GM23248 (cell line): ENCODE measurements around the gene CRISPLD2. TPM values are rescaled to one million over a fixed set of nuclear protein-coding genes. Genes with fewer than 3 reads are reported as not detected.
"Not testable (repeated sequence)": the region's sequence is repeated elsewhere in the genome, so short reads cannot be mapped to it uniquely, and the experiment has no call there.

ENCODE experiments used
- DNase-seq: peaks from one replicate; pipeline ENCODE4 v3.0.0-alpha.2; 2015
- H2AFZ ChIP-seq: fragments of 200-600 bp; sonication (generic); 2 replicates; pipeline ENCODE4 v1.6.1; 2016; ENCODE audit warnings: antibody characterized with exemption
- H3F3A ChIP-seq: fragments of 200-600 bp; sonication (generic); 2 replicates; pipeline ENCODE4 v1.6.1; 2016; ENCODE audit warnings: mild to moderate bottlenecking, antibody characterized with exemption, mixed run types; ENCODE audit not compliant: insufficient read depth
- H3K27ac ChIP-seq: fragments of 200-600 bp; sonication (generic); 2 replicates; pipeline ENCODE4 v1.5.1; 2016; ENCODE audit warnings: mild to moderate bottlenecking
- H3K27me3 ChIP-seq: fragments of 200-600 bp; sonication (generic); replicated peaks from 2 replicates; pipeline ENCODE4 v1.6.1; 2016; ENCODE audit warnings: mild to moderate bottlenecking; ENCODE audit not compliant: insufficient read depth
- H3K36me3 ChIP-seq: fragments of 200-600 bp; sonication (generic); 2 replicates; pipeline ENCODE4 v1.6.1; 2016; ENCODE audit warnings: low read depth, mild to moderate bottlenecking
- H3K4me1 ChIP-seq: fragments of 200-600 bp; sonication (generic); 2 replicates; pipeline ENCODE4 v1.6.1; 2016; ENCODE audit warnings: mild to moderate bottlenecking; ENCODE audit not compliant: insufficient read depth
- H3K4me2 ChIP-seq: fragments of 200-600 bp; sonication (generic); one replicate; pipeline ENCODE4 v1.6.1; 2016; ENCODE audit warnings: mild to moderate bottlenecking; ENCODE audit not compliant: unreplicated experiment
- H3K4me3 ChIP-seq: fragments of 200-600 bp; sonication (generic); 2 replicates; pipeline ENCODE4 v1.5.1; 2016; ENCODE audit warnings: mild to moderate bottlenecking
- H3K79me2 ChIP-seq: fragments of 200-600 bp; sonication (generic); 2 replicates; pipeline ENCODE4 v1.6.1; 2016; ENCODE audit warnings: mild to moderate bottlenecking; ENCODE audit not compliant: insufficient read depth
- H3K9ac ChIP-seq: fragments of 200-600 bp; sonication (generic); 2 replicates; pipeline ENCODE4 v1.6.1; 2016; ENCODE audit warnings: mild to moderate bottlenecking
- H3K9me2 ChIP-seq: fragments of 200-600 bp; sonication (generic); 2 replicates; pipeline ENCODE4 v1.6.1; 2016; ENCODE audit warnings: mixed run types, mild to moderate bottlenecking, moderate library complexity; ENCODE audit not compliant: insufficient read depth
- H3K9me3 ChIP-seq: fragments of 200-600 bp; sonication (generic); one replicate; pipeline ENCODE4 v1.6.1; 2017; ENCODE audit warnings: low read depth
- H4K20me1 ChIP-seq: fragments of 200-600 bp; sonication (generic); 2 replicates; pipeline ENCODE4 v1.6.0; 2016; ENCODE audit not compliant: insufficient read depth
- EZH2 ChIP-seq: fragments of 200-600 bp; sonication (generic); IDR thresholded peaks from 2 replicates; pipeline ENCODE4 v1.6.1; 2018; ENCODE audit warnings: antibody characterized with exemption, mild to moderate bottlenecking; ENCODE audit not compliant: insufficient read depth, poor library complexity, severe bottlenecking
- EZH2phosphoT487 ChIP-seq: fragments of 200-600 bp; sonication (generic); IDR thresholded peaks from 2 replicates; pipeline ENCODE4 v1.6.1; 2018; ENCODE audit warnings: antibody characterized with exemption, moderate library complexity, mild to moderate bottlenecking, low read depth; ENCODE audit not compliant: insufficient read depth
- WGBS, 2 experiments: methylation state at CpG; one replicate each; pipeline ENCODE4 v1.1.6; 2015 to 2017; ENCODE audit warnings: low lambda C conversion rate in 2 of 2, low coverage in 1 of 2; ENCODE audit errors: missing lambda C conversion rate in 2 of 2; 5-methylcytosine and 5-hydroxymethylcytosine counted together
- in situ Hi-C: fragments of 300-500 bp; cut with MboI; formaldehyde crosslinking; loops from 2 replicates; pipeline ENCODE4 v1.15.0; 2020
- polyA plus RNA-seq: library from polyadenylated mRNA; unstranded; fragments of >200 nt; fragmentation: Nextera tagmentation; extraction: Ambion mirVana; gene quantifications from 2 replicates; pipeline ENCODE4 v1.2.1, GENCODE V29; 2016
- total RNA-seq: library from RNA; depleted of rRNA; stranded (reverse); fragments of >200 nt; shearing (Covaris generic); gene quantifications from 2 replicates; pipeline ENCODE4 v1.2.3, GENCODE V29; 2014

CRISPLD2 gene
- total and polyA plus RNA-seq, 2 experiments from 2014 or later, result 21.5 to 36.3 TPM

DNA sequence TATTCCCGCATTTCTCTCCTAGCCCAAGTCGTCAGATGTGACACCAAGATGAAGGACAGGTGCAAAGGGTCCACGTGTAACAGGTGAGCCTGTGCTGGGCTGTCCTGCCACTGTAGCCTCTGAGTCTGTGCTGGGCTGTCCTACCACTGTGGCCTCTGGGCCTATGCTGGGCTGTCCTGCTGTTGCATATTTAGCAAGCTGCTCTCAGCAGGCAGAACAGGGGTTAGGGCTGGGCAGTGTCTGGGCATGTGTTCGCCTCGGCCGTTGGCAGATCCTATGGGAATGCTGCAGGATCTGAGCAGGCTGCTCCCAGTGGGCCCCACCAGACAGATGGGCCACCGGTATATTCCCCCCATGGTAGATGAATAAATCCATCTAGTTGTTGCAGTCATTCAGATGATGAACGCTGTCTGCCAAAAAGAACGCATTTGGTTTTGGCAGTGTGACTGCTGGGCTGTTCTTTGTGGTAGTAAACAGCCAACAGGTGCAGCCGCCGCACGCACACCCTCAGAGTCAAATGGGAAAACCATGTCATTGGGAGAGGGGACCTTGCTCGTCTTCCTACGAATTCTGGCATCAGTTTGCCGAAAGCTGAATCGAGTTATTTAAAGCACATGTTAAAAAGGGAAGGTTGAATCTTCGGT is 49.2 kb downstream of the CRISPLD2 start:
- DNase-seq, result no peak
- H2AFZ ChIP-seq, result no peak overlapping the region
- TF ChIP-seq EZH2phosphoT487 (no peak), EZH2 (no peak)

DNA sequence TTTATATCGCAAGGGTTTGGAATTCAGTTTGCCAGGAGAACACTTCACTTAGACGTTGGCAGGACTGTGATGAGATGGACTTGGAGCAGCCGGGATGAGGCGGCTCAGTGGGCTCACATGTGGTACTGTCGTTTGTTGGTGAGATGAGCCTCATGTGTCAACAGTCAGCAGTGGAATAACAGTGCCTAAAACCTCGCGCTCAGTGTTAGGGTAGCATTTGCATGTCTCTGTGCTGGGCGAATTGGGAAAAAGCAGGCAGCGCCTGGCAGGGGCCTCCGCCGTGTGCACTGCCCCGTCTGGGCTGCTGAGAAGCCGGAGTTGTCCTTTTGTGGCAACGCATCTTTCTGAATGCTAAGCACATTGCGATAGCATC is 49.7 kb downstream of the CRISPLD2 start:
- Histone ChIP-seq H3K9me2 (no peaks in the 10 kb centered on the region), H3K4me2 (no peak overlapping the region), H3K27ac (no peak overlapping the region), H3K4me3 (no peak overlapping the region), H3K9ac (no peak overlapping the region), H3K27me3 (no peaks in the 10 kb centered on the region), H2AFZ (no peak overlapping the region), H4K20me1 (no peaks in the 10 kb centered on the region), H3K36me3 (no peaks in the 10 kb centered on the region; the same call in 1 of the 2 replicates), H3K9me3 (no peaks in the 10 kb centered on the region), H3F3A (no peaks in the 10 kb centered on the region), H3K4me1 (no peaks in the 10 kb centered on the region), H3K79me2 (no peaks in the 10 kb centered on the region)
- no peak for DNase-seq
- WGBS, 2 experiments, result 94% methylated on average over 15 of the region's 15 CpGs
- TF ChIP-seq EZH2 (no peak), EZH2phosphoT487 (no peak)
- in situ Hi-C loops, result no loop called here

More for the DNA sequence above, 49.2 kb downstream of the CRISPLD2 start:
- Histone ChIP-seq H3K27ac (no peak overlapping the region), H3K4me1 (no peaks in the 10 kb centered on the region), H3K4me3 (no peak overlapping the region), H3K9me3 (no peaks in the 10 kb centered on the region), H3K27me3 (no peaks in the 10 kb centered on the region), H3K9me2 (no peaks in the 10 kb centered on the region), H3K36me3 (no peaks in the 10 kb centered on the region; the same call in 1 of the 2 replicates), H3K79me2 (no peaks in the 10 kb centered on the region), H3F3A (no peaks in the 10 kb centered on the region), H4K20me1 (no peaks in the 10 kb centered on the region), H3K9ac (no peak overlapping the region), H3K4me2 (no peak overlapping the region)
- 91% methylated on average over 17 of the region's 17 CpGs for WGBS, 2 experiments
- in situ Hi-C loops, result no loop called here

DNA sequence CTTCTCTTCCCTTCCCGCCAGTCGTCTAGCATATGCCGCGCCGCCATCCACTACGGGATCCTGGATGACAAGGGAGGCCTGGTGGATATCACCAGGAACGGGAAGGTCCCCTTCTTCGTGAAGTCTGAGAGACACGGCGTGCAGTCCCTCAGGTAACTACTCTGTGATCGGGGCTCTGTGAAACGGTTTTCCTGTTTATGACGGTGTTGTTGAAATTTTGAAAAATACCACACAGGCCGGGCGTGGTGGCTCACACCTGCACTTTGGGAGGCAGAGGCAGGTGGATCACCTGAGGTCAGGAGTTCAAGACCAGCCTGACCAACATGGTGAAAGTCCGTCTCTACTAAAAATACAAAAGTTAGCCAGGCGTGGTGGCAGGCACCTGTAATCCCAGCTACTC is 53.2 kb downstream of the CRISPLD2 start:
- H3K4me1 ChIP-seq, H4K20me1 ChIP-seq, H3K27me3 ChIP-seq, in situ Hi-C loops, H3K36me3 ChIP-seq, H3K9me2 ChIP-seq, H3K9ac ChIP-seq, H2AFZ ChIP-seq, H3K4me3 ChIP-seq, H3K79me2 ChIP-seq, H3K27ac ChIP-seq, DNase-seq, H3K4me2 ChIP-seq, H3F3A ChIP-seq, H3K9me3 ChIP-seq: not testable (repeated sequence)
- WGBS, 2 experiments, result 95 to 96% methylated on average over 17 of the region's 17 CpGs

DNA sequence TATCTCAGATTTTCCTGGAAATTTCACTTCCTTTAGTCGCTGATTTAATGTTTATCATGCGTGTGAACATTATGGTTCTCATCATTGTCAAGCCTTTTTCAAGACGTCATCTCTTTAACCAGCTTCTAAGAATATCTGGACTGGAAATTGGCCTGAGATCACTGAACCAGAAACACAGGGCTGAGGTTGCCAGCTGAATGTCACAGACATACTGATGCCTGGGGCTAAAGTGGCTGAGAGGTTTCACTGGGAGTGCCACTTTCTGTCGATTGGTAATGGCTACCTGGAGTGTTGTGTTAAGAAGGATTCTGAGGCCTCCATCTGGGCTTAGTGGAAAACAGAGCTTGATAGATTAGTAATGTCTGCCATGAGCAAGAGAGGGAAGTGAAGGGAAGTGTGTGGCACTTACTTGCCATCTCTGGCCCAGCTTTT is 54.2 kb downstream of the CRISPLD2 start:
- H3F3A ChIP-seq, result no peaks in the 10 kb centered on the region
- H4K20me1 ChIP-seq, result no peaks in the 10 kb centered on the region

DNA sequence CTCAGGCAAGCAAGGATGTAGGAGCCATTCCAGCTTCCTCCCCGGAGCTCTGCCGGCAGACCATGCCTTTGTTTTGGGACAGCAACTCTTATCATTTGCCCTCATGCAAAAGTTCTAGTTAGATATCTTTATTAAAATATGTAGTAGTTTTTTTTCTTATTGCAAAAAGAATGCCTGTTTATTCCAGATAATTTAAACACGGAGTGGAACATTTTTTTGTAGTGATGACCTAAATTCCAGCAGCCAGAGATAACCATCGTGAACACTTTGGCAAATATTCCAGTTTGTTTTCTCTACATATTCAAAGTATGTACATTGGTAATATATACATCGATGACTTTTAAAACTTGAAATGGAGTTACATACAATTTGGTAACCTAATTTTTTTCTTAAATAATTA is 54.8 kb downstream of the CRISPLD2 start:
- no peaks in the 10 kb centered on the region for H3K4me1 ChIP-seq
- 83 to 86% methylated on average over 5 of the region's 5 CpGs for WGBS, 2 experiments
- no peak overlapping the region for H3K4me2 ChIP-seq
- no peaks in the 10 kb centered on the region for H3K9me3 ChIP-seq
- no peak for DNase-seq
- TF ChIP-seq EZH2phosphoT487, result no peak
- no peak for TF ChIP-seq EZH2
- no peak overlapping the region for H3K27ac ChIP-seq
- H3K4me3 ChIP-seq, result no peak overlapping the region
- in situ Hi-C loops, result no loop called here
- H4K20me1 ChIP-seq, result no peaks in the 10 kb centered on the region
- no peaks in the 10 kb centered on the region for H3F3A ChIP-seq
- H3K27me3 ChIP-seq, result no peaks in the 10 kb centered on the region
- no peaks in the 10 kb centered on the region for H3K79me2 ChIP-seq
- H3K36me3 ChIP-seq, result 0 out of 2 replicates have a peak, but pooled peaks cover 4% of the 10 kb centered on the region
- H2AFZ ChIP-seq, result no peak overlapping the region
- H3K9ac ChIP-seq, result no peak overlapping the region
- H3K9me2 ChIP-seq, result no peaks in the 10 kb centered on the region

More for the DNA sequence above, 54.2 kb downstream of the CRISPLD2 start:
- H2AFZ ChIP-seq, result no peak overlapping the region
- no peaks in the 10 kb centered on the region for H3K79me2 ChIP-seq
- no peak overlapping the region for H3K9ac ChIP-seq
- H3K27me3 ChIP-seq, result no peaks in the 10 kb centered on the region
- TF ChIP-seq EZH2 (no peak), EZH2phosphoT487 (no peak)
- WGBS, 2 experiments, result 53 to 54% methylated on average over 4 of the region's 4 CpGs
- 0 out of 2 replicates have a peak, but pooled peaks cover 4% of the 10 kb centered on the region for H3K36me3 ChIP-seq
- no peak overlapping the region for H3K27ac ChIP-seq
- H3K4me1 ChIP-seq, result no peaks in the 10 kb centered on the region
- DNase-seq, result no peak
- no peaks in the 10 kb centered on the region for H3K9me3 ChIP-seq
- H3K4me2 ChIP-seq, result no peak overlapping the region
- in situ Hi-C loops, result no loop called here
- H3K4me3 ChIP-seq, result no peak overlapping the region
- H3K9me2 ChIP-seq, result no peaks in the 10 kb centered on the region
